ENCODE results near the gene IRGC.

Gene IRGC

DNA sequence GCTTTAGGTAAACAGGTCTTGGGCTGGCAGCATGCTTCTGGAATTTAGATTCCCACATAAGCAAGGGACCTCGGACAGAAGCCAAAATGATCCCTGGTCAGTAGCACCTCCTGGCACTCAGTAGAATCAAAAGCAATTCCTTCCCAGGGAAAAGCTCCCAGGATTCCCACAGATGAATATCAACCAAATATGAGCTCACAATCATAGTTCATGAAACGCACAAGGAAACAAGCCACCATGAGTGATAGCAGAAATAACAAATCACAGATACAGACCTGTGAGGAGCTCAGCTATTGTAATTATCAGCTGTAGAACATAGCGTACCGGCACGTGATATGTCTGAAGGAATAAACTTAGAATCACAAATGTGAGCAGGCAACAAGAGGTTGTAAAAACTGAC is 24.1 kb upstream of the IRGC start:
- DNase-seq (ENCODE audit: low spot score) = no peak

DNA sequence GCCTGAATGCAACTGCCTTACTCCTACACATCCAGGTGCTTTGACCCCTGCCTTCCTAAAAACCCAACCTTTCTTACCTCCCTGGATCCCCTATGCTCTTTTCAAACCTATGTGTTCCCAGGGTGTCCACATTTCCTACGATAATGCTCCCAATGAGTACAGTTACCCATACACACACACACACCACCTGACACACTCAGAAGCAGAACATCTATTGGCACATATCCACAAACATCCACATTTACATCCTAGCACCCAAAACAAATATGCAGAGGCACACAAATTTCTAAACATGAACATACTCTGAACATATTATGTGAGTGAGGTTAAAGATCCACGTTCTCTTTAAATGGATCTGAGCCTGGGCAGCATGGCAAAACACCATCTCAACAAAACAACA is 23.5 kb upstream of the IRGC start:
- DNase-seq (ENCODE audit: low spot score) = no peak

DNA sequence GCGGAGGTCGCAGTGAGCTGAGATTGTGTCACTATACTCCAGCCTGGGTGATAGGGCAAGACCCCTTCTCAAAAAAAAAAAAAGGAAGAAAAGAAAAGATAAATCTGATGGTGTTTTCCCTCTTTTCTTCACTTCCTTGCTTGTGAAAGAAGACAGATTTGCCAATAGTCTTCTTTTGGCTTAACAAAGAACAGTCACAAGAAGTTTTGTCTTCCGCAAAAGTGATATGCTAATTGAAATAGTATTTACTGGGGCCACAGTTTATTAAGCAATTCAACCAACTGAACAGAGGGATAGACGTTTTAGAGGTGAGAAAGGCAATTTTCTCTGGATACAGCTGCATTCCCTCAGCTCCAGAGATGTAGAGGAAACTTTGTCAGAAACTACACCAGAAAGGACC is 23.0 kb upstream of the IRGC start:
- DNase-seq (ENCODE audit: low spot score) = no peak

DNA sequence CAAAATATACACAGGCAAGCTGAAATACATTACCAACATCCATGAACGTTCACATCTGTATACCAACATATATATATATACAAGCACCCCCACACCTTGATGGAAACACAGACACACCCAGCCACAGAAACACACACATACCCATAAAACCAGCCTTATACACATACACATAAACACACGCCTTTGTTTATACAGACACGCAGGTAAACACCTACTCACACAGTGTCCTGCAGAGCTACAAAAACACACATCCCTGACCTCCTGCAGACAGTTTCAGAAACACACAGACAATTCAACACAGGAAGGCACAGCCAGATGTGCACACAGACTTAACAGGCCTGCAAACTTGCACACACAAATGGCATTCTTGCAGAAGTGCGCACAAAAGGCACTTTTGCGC is 21.3 kb upstream of the IRGC start:
- no peak for DNase-seq (ENCODE audit: low spot score)

DNA sequence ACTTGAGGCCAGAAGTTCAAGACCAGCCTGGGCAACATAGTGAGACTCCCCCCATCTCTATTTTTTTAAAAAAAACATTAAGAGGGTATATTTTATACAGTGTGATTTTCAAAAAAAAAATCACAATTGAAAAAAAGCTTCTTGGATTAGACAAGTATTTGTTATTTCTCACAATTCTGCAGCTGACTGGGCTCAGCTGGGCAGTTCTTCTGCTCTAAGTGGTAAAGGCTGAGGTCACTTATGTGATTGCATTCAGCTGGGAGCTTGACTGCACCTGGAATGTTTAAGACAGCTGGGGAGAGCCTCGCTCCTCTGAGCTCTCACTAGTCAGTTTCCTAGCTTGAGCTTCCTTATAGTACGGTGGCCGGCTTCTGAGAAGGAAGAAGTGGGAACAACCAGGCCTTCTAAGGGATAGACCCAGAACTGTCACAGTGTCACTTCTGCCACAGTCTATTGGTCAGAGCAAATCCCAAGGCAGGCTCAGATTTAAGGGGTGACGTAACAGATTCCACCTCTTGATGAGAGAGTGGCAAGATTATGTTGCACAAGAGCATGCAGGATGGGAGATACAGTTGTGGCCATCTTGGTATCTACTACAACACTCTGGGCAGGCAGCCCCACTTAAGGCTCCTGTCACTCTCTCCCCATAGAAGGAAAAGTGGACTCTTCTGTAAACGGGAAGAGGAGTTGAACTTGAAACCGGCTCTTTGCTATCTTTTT is 19.7 kb upstream of the IRGC start:
- no peak for DNase-seq (ENCODE audit: low spot score)

DNA sequence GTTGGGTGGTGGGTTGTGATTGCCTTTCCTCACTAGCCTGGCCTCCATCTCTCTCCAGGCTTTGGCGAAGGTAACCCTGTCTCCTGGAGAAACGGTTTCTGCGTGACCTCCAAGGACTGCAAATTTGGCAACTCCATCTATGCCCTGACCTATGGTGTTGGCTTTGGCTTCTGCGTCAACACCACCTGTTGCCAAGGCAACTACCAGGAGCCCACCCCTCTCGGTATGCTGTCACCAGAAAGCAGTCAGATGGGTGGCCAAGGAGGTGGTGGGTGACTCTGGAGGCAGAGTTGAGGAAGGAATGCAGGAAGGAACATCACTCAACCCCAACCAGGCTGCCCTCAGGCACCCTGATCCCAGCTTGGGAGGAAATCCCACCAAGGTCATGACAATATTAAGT is 18.6 kb upstream of the IRGC start:
- no peak for DNase-seq (ENCODE audit: low spot score)

DNA sequence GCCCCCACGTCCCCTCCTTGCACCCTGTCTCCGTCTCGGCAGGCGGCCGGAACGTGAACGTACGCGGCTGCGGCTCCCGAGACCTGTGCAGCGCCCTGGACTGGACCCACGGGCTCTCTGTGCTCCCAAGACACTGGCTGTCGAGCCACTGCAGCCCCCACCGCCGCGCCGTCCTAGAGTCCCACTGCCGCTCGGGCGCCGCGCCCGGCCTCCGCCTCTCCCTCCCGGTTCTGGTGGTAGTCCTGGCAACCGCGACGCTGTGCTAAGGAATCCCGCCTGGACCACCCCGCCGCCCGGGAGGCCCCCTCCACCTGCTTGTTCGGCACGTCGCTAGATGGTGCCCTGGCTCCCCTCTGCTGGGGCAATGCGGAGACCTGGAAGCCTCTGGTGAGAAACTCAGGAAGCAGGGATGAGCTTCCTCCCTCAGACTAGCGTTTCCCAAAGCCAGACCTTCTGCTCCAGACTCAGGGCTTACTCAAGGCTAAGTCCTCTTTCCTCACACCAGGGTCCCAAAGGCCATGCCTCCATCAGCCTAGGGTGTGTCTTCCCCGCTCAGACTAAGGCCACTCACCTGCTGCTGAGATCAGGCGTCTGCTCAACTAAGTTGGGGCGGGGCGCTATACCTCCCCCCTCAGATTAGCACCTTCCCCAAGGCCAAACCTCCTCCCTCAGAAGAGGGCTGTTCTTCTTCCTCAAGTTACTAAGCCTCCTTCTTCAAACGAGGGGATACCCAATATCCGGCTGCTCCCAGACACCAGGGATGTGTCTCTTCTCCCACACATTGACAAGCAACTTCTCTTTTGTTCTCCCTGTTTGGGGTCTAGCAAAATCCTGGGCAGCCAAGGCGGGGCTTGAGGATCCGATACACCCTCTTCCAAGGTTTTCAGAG is 16.1 kb upstream of the IRGC start:
- no peak for DNase-seq (ENCODE audit: low spot score)

DNA sequence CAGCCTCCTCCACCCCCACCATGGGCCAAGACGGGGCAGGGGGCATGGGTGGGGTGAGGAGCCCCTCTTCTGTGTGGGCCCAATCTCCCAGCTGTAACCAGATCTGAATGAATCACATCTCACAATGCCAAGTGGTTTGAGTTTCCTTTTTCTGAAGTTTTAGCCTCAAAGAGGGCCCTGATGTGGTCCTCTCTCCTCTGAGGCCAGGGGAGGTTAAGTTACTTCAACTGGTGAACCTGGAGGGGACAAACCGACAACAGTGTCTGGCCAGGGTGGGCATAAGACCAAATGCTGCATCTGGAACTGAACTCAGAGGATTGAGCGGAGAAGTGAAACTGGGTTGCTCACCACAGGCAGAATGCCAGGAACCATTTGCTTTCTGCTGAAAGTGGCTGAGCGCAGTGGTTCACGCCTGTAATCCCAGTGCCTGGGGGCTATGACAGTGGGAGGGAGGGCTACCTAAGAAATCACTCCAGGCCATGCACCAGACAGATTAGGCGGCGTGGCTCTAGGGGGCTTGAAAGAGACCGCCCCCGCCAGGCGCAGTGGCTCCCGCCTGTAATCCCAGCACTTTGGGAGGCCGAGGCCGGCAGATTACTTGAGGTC is 15.4 kb upstream of the IRGC start:
- no peak for DNase-seq (ENCODE audit: low spot score)

DNA sequence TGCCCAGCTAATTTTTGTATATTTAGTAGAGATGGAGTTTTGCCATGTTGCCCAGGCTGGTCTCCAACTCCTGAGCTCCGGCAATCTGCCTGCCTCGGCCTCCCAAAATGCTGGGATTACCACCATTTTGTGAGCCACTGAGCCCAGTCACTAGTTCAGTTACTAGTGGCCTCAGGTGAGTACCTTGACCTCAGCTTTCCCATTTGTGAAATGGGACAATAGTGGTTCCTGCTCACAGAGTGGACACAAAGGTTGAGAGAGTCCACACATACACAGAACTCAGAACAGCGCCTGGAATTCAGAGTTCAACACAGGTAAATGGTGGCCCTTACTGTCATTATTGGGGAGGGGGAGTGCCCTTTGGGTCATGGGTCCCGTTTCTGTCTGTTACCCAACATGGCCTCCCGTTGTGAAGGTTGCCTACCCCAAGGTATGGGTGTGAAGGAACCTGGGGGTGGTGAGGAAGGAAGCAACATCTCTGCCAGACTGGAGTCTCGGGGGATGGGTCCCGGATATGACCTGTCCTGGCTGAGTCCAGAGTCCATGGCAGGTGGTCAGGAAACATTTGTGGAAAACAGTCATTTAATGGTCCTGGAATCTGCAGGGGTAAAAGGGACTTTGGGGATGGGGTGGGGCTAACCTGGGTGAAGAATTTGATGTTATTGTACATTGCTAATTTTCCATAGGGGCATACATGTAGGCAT is 11.7 kb upstream of the IRGC start:
- no peak for DNase-seq (ENCODE audit: low spot score)

DNA sequence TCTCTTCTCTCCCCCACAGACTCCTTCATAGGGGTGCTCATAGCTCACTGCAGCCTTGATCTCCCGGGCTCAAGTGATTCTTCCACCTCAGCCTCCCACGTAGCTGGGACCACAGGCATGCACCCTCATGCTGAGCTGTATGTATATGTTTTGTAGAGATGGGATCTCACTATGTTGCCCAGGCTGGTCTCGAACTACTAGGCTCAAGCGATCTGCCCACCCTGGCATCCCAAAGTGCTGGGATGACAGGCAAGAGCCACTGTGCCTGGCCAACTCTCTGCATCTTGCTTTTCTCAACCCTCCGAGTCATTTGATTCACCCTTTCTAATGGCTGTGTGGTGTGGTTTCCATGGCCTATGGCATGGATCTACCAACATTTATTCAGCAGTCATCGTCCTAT is 10.1 kb upstream of the IRGC start:
- DNase-seq (ENCODE audit: low spot score) = no peak

DNA sequence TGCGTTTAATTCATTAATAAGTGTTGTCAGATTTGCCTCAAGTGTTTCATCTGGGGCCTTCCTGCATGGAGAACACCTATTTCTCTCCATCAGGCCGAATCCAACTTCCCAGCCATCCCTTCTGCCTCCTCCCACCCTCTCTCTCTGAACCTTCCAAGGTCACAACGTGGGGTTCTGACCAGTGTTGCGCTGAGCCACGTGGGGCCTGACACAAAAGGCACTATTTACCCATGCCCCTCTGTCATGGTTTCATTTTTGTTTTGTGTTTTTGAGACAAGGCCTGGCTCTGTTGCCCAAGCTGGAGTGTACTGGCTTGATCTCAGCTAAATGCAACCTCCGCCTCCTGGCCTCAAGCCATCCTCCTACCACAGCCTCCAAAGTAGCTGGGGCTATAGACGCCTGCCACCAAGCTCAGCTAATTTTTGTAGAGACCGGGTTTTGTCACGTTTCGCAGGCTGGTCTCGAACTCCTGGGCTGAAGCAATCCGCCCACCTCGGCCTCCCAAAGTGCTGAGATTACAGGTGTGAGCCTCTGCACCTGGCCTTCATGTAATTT is 8.6 kb upstream of the IRGC start:
- no peak for DNase-seq (ENCODE audit: low spot score)

DNA sequence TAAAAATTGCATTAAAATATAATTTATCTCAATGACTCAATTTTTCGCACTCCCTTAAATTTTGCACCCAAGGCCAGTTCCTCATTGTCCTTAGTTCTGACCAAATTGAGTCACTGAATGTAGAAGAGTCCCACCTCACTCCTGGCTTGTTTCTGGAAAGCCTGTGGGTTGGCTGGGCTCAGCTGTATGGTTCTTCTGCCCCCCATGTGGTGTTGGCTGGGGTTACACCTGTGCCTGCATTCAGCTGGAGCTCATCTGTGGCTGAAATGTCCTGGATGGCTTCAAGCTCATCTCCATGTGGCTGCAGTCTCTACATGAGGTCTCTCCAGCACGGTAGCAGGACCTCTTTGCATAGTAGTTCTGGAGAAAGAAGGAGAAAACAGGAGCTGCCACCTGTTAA is 7.2 kb upstream of the IRGC start:
- no peak for DNase-seq (ENCODE audit: low spot score)

DNA sequence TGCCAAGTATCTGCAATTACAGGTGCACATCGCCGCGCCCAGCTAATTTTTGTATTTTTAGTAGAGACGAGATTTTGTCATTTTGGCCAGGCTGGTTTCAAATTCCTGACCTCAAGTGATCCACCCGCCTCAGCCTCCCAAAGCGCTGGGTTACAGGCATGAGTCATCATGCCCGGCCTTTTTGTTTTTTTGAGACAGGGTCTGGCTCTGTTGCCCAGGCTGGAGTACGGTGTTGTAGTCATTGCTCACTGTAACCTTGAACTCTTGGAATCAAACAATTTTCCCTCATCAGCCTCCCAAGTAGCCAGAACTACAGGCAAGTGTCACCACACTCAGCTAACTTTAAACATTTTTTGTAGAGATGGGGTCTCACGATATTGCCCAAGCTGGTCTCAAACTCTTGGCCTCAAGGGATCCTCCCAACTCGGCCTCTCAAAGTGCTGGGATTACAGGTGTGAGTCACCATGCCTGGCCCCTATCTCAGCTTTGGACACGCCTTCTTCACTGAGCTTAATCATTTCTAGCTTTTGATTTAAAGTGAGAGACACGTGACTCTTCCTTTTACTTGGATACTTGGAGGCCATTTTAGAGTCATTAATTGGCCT is 4.0 kb upstream of the IRGC start:
- DNase-seq (ENCODE audit: low spot score) = no peak

DNA sequence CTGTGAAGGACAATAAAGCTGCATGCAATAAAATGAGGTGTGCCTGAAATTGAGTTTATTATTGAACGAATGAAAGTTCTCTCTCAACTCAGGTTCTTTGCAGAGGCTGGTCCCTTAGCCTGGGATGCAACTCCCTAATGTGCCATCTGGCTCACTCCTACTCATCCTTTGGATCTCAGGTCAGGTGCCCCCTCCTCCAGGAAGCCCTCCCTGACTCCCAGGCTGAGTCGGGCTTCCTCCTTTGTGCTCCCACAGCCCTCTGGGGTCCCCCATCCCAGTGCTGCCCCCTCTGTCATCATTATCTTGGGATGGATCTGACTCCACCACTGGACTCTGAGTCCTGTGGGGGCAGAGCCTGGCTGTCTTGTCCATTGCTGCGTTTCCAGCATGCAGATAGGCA is 2.7 kb upstream of the IRGC start:
- DNase-seq (ENCODE audit: low spot score) = no peak

DNA sequence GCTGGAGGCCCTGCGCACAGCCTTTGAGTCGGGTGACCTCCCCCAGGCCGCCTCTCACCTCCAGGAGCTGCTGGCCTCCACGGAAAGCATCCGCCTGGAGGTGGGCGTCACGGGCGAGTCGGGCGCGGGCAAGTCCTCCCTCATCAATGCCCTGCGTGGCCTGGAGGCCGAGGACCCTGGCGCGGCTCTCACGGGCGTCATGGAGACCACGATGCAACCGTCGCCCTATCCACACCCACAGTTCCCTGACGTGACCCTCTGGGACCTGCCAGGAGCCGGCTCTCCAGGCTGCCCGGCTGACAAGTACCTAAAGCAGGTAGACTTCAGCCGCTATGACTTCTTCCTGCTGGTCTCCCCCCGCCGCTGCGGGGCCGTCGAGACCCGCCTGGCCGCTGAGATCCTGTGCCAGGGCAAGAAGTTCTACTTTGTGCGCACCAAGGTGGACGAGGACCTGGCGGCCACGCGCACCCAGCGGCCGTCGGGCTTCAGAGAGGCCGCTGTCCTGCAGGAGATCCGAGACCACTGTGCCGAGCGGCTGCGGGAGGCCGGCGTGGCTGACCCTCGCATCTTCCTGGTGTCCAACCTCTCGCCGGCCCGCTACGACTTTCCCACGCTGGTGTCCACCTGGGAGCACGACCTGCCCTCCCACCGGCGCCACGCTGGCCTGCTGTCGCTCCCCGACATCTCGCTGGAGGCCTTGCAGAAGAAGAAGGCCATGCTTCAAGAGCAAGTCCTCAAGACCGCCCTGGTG is 2.9 kb downstream of the IRGC start:
- no peak for DNase-seq (ENCODE audit: low spot score)

DNA sequence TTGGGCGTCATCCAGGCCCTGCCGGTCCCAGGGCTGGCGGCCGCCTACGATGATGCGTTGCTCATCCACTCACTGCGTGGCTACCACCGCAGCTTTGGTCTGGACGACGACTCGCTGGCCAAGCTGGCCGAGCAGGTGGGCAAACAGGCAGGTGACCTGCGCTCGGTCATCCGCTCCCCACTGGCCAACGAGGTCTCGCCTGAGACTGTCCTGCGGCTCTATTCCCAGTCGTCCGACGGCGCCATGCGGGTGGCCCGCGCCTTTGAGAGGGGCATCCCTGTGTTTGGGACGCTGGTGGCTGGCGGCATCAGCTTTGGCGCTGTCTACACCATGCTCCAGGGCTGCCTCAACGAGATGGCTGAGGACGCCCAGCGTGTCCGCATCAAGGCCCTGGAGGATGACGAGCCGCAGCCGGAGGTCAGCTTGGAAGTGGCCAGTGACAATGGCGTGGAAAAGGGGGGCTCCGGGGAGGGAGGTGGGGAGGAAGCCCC is 3.5 kb downstream of the IRGC start:
- no peak for DNase-seq (ENCODE audit: low spot score)

DNA sequence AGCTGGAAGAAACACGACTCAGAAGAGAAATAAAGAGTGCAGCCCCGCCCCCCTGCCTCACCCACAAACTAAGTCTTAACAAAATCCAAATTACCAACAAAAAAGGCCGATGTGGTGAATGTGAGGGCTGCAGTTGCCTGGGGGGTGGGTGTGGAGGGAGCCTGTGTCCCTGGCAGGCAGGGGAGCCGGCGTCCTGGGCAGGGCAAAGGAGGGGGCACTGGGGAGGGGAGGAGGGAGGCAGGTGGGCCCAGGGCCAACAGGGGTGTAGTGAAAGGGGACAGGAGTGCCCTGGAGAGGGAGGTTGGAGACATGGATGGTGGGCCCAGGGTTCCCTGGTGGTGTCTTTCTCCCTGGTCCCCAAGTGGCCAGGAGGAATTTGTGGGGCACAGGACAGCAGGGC is 4.0 kb downstream of the IRGC start:
- DNase-seq (ENCODE audit: low spot score) = no peak

DNA sequence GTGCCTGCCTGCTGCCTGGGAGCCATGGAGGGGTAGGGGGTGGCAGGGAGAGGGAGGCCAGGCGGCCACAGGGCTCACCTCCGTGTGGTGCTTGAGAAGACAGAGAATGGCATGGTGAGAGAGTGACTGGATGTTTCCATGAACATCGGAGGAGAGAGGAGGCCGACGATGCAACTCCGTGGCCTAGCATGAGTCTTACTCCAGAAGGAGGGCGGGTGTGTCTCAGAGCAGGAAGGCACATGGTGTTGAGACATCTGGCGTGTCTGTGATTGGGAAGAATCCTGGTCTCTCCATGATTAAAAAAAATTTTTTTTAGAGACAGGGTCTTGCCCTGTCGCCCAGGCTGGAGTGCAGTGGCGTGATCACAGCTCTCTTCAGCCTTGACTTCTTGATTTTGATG is 5.1 kb downstream of the IRGC start:
- no peak for DNase-seq (ENCODE audit: low spot score)

DNA sequence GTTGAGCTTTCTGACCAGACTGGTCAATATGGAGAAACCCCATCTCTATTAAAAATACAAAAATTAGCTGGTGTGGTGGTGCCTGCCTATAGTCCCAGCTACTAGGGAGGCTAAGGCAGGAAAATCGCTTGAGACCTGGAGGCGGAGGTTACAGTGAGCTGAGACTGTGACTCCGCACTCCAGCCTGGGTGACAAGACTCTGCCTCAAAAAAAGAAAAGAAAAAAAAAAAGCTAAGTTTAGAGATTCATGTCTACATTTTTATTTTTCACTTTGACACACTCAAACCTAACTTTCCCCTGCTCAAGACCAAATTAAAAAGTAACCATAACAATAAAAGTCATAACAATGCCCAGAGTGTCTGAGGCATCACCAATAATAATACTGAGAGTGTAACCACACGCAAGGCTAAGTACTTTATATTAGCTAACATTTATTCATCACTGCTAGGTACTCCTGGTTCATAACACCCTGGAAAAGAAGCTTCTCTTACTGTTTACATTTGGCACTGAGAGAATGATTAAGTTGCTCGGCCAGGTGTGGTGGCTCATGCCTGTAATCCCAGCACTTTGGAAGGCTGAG is 5.7 kb downstream of the IRGC start:
- DNase-seq (ENCODE audit: low spot score) = no peak

DNA sequence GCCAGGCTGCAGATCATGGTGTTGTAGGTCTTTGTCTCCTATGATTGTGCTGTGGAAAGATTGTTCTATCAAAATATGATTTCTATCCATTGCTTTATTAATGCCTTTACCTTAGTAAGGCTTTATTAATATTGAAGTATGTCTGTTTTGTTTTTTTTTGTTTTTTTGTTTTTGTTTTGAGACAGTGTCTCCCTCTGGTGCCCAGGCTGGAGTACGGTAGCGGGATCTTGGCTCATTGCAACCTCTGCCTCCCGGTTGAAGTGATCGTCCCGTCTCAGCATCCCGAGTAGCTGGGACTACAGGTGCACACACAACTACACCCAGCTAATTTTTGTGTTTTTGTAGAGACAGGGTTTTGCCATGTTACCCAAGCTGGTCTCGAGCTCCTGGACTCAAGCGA is 7.7 kb downstream of the IRGC start:
- DNase-seq (ENCODE audit: low spot score) = no peak

DNA sequence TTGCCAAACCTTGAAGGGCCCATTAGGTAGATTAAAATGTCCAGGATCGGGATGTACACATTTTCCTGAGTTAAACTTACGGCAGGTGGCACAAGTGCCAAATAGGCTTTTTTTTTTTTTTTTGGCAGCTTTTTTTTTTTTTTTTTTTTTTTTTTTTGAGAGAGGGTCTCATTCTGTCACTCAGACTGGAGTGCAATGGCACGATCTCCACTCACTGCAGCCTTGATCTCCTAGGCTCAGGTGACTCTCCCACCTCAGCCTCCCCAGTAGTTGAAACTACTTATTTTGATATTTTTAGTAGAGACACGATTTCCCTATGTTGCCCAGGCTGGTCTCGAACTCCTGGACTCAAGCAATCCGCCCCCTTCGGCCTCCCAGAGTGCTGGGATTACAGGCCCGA is 9.0 kb downstream of the IRGC start:
- DNase-seq (ENCODE audit: low spot score) = no peak

Measured in hepatic stellate cell (primary cell).